ENCODE data around the gene SIGLEC9. TPM values are rescaled to one million over a fixed set of nuclear protein-coding genes. Genes with fewer than 3 reads are reported as not detected.
A peak's percentile ranks its signal among the peaks of the same experiment; 100 is the strongest.

SIGLEC9 gene
- total RNA-seq, 1 donor from 2014 or later, result 0.82 TPM

DNA sequence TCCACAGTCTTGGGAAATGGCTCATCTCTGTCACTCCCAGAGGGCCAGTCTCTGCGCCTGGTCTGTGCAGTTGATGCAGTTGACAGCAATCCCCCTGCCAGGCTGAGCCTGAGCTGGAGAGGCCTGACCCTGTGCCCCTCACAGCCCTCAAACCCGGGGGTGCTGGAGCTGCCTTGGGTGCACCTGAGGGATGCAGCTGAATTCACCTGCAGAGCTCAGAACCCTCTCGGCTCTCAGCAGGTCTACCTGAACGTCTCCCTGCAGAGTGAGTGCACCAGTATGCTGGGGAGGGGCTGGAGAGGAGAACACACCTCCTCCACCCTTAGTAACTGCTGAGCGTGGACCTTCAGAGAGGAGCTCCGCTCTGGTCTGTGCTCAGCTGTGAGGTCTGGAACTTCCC, 2.3 kb downstream of the SIGLEC9 start:
- peaks cover 8% of the 10 kb centered on the region for H3K27me3 Mint-ChIP-seq (ENCODE audit: unreplicated experiment)
- H3K36me3 Mint-ChIP-seq (ENCODE audit: low read depth, unreplicated experiment), result no peaks in the 10 kb centered on the region
- TF ChIP-seq, protein P1, sequence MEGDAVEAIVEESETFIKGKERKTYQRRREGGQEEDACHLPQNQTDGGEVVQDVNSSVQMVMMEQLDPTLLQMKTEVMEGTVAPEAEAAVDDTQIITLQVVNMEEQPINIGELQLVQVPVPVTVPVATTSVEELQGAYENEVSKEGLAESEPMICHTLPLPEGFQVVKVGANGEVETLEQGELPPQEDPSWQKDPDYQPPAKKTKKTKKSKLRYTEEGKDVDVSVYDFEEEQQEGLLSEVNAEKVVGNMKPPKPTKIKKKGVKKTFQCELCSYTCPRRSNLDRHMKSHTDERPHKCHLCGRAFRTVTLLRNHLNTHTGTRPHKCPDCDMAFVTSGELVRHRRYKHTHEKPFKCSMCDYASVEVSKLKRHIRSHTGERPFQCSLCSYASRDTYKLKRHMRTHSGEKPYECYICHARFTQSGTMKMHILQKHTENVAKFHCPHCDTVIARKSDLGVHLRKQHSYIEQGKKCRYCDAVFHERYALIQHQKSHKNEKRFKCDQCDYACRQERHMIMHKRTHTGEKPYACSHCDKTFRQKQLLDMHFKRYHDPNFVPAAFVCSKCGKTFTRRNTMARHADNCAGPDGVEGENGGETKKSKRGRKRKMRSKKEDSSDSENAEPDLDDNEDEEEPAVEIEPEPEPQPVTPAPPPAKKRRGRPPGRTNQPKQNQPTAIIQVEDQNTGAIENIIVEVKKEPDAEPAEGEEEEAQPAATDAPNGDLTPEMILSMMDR (IDR thresholded peaks at IDR 0.05; ENCODE audit: unreplicated experiment), result no peak
- H3K27ac Mint-ChIP-seq (ENCODE audit: unreplicated experiment), result peak overlapping the region; percentile 30
- peaks cover 52% of the 10 kb centered on the region for H3K4me1 Mint-ChIP-seq (ENCODE audit: unreplicated experiment)
- no peaks in the 10 kb centered on the region for H3K9me3 Mint-ChIP-seq (ENCODE audit: unreplicated experiment)
- no peak for DNase-seq (ENCODE audit: low spot score)
- H3K4me3 Mint-ChIP-seq (ENCODE audit: unreplicated experiment), result no peak overlapping the region

DNA sequence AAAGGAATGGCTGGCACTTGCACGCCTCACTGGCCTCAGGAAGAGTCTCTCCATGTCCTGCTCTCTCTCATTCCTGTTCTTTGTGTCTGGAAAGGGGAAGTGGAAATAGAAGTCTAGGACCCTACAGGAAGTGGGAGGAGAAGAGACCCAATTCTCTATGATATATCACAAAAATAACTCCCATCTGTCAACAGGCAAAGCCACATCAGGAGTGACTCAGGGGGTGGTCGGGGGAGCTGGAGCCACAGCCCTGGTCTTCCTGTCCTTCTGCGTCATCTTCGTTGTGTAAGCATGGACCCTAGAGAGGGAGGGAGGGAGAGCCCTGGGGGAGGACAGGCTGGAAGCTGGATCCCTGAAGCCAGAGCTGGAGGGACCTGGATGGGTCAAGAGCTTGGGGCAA, 3.0 kb downstream of the SIGLEC9 start:
- no peak overlapping the region for H3K4me3 Mint-ChIP-seq (ENCODE audit: unreplicated experiment)
- peaks cover 56% of the 10 kb centered on the region for H3K4me1 Mint-ChIP-seq (ENCODE audit: unreplicated experiment)
- TF ChIP-seq, protein P1 (IDR thresholded peaks at IDR 0.05; ENCODE audit: unreplicated experiment), result no peak

DNA sequence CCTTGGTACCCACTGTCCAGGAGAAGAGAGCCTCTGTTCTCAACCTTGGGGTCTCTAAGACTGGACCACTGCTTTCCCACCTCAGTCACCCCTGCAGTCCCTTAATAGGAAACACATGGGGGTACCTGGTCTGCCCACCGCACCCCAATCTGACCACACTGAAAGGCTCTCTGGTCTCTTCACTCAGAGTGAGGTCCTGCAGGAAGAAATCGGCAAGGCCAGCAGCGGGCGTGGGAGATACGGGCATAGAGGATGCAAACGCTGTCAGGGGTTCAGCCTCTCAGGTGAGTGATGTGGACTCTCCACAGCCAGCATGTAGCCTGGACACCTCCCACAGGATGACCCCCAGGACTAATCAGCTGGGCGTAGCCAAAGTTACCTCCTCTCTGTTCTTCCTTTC, 3.5 kb downstream of the SIGLEC9 start:
- H3K27ac Mint-ChIP-seq (ENCODE audit: unreplicated experiment), result peak overlapping the region; percentile 86
- H3K9me3 Mint-ChIP-seq (ENCODE audit: unreplicated experiment), result no peaks in the 10 kb centered on the region
- H3K36me3 Mint-ChIP-seq (ENCODE audit: low read depth, unreplicated experiment), result no peaks in the 10 kb centered on the region
- peaks cover 7% of the 10 kb centered on the region for H3K27me3 Mint-ChIP-seq (ENCODE audit: unreplicated experiment)
- no peak for DNase-seq (ENCODE audit: low spot score)
- peaks cover 55% of the 10 kb centered on the region for H3K4me1 Mint-ChIP-seq (ENCODE audit: unreplicated experiment)
- no peak overlapping the region for H3K4me3 Mint-ChIP-seq (ENCODE audit: unreplicated experiment)
- TF ChIP-seq, protein P1 (IDR thresholded peaks at IDR 0.05; ENCODE audit: unreplicated experiment), result no peak

More for the DNA sequence above, 3.0 kb downstream of the SIGLEC9 start:
- Mint-ChIP-seq H3K36me3 (ENCODE audit: low read depth, unreplicated experiment) (no peaks in the 10 kb centered on the region), H3K27me3 (ENCODE audit: unreplicated experiment) (peaks cover 7% of the 10 kb centered on the region), H3K9me3 (ENCODE audit: unreplicated experiment) (no peaks in the 10 kb centered on the region), H3K27ac (ENCODE audit: unreplicated experiment) (peak overlapping the region; percentile 82)
- no peak for DNase-seq (ENCODE audit: low spot score)

DNA sequence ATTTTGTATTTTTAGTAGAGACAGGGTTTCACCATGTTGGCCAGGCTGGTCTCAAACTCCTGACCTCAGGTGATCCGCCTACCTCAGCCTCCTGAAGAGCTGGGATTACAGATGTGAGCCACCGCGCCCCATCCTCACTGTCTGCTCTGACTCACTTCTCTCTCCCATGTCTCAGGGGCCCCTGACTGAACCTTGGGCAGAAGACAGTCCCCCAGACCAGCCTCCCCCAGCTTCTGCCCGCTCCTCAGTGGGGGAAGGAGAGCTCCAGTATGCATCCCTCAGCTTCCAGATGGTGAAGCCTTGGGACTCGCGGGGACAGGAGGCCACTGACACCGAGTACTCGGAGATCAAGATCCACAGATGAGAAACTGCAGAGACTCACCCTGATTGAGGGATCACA, 5.0 kb downstream of the SIGLEC9 start:
- DNase-seq (ENCODE audit: low spot score), result no peak

More for the DNA sequence above, 5.0 kb downstream of the SIGLEC9 start:
- Mint-ChIP-seq H3K27ac (ENCODE audit: unreplicated experiment) (peak overlapping the region; percentile 37), H3K9me3 (ENCODE audit: unreplicated experiment) (no peaks in the 10 kb centered on the region), H3K4me3 (ENCODE audit: unreplicated experiment) (no peak overlapping the region), H3K27me3 (ENCODE audit: unreplicated experiment) (peaks cover 4% of the 10 kb centered on the region), H3K36me3 (ENCODE audit: low read depth, unreplicated experiment) (no peaks in the 10 kb centered on the region), H3K4me1 (ENCODE audit: unreplicated experiment) (peaks cover 46% of the 10 kb centered on the region)
- TF ChIP-seq, protein P1 (IDR thresholded peaks at IDR 0.05; ENCODE audit: unreplicated experiment), result no peak

Data from endothelial cell (in vitro differentiated cells).